Inflammatory macrophage treated with lipopolysaccharide for 4 hours (primary cell): ENCODE measurements around the gene PARD3B.

Source experiments
- DNase-seq: peaks from one replicate; pipeline ENCODE4 v3.0.0-alpha.2; 2020

Gene PARD3B

DNA sequence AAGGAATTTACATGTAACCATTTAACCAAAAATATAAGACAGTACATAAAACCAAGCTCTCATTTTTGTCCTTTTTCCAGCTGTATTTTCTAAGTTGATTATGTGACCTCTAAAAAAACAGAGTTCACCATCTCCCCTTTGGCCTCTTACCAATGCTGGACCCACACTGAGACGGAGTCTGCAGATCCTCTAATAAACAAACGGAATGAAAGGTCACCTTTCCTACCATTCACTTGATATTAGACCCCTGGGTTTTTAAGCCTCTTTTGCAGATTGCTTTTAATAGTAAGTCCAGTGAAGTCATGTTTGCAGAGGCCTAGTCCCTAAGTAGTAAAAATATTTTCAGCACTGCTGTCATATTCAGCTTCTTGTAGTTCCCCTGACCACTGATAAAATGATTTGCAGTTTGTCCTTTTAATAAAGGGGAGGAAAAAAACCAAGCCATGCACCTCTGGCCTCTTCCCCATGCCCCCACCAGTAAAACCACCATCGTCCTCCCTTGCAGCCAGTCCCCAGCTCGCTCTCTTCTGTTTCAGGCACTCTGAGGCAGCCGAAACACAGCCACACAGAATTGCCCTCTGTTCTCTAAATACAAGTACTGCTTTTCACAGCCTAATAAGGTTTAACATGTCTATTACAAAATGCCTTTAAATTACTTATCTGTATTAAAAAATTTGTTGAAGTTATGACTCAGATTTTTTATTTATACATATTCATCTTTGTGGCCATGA lies 427.5 kb downstream of the PARD3B start:
- no peak for DNase-seq

DNA sequence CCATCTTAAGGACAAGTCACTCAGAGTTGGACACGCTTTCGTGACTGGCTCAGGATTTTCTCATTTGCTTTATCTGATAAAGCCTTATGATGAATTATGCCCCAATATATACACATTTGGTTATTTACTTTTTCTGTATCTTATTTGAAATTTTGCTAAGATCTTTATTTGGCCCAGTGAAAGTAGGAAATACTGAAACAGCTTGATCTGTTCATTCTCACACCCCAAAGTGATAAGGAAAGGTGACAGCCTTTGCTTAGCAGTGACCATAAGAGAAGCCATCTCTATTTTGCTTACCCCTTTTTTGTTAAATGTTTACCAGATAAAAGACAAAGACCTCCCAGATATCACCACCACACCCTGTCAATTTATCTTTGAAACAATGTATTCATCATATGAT lies 428.3 kb downstream of the PARD3B start:
- no peak for DNase-seq

DNA sequence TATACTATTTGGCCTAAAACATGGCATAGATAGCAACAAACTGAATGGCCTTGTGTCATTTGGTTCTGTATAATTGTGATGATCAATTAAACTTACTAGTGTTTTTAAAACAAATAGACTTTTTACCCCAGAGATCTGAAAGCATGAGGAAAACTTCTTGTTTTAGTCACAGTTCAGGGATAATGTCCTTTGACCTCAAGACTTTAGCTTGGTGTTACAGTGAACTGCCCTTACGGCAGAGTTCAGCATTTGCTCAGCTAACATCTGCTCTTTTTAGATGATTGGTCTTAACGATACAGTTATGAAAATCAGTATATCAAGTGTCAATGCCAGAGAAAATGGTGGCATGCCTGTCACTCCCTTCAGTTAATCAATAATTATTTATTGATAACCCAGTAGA lies 429.2 kb downstream of the PARD3B start:
- no peak for DNase-seq

DNA sequence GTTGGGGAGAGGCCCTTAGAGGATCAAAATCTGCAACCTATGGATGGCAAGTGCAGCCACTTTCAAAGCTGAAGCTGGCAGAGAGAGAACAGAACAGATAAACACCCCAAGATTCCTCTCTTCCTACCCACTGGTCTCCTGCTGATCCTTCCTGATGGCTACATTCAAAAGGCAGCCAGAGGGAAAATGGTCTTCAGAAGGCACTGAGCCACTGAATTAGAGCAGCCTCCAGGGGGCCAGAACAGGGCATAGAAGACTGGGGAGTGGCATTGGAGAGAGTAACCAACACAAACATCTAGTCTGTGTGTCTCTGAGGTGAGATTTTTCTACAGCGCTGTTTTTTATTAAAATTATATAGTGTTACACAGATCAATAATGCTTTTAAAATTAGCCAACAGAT lies 432.6 kb downstream of the PARD3B start:
- no peak for DNase-seq

DNA sequence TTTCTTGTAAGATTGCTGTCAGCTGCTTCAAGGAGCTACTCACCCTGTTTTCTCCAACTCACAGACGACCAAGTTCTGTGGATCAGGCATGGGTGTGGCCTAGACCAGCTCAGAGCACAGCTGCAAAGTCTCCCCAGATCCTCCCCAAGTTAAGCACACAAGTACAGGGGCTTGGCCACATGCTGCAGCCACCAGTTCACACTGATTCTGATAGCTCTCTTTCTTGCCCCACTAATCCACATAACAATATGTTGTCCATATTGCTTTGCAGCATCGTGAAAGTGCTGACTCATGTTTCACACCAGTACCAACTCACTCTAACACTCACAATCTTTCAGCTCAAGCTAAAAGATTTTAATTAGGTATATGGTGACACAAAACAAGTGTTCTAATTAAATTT lies 437.0 kb downstream of the PARD3B start:
- no peak for DNase-seq

DNA sequence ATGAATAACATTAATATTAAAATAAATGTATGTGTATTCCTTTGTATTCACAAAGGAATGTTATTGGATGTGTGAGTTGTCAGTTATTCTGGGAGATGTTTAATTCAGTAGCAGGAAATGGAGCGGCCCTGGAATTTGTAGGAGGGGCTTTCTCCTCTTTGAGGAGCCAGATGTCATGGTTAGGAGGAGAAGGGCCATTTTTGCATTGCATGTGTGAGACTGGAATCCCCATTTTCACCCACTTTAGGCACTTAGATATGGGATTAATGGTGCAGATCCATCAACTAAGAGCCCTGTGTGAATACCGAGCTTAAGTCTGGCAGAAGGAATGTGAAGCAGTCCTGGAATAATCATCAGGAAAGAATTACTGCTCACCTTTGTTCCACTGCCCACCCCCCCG lies 439.2 kb downstream of the PARD3B start:
- no peak for DNase-seq

DNA sequence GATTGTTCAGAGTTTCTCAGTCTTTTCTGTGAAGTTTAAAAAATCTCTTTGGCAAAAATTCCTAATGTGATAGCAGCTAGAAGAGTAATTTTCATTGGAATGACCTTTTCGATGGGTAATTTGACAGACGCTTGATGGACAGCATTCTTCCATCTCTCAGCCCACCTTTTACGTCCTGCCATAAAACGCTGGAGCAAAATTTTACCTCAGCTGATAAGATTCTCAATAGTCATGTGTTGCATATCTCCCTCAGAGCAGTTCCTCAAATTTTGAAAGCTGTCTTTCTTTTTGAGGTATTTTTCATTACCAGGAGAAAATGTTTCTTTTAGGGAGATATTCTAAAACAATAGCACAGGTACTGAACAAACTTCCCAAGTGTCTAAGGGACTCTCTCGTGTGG lies 441.4 kb downstream of the PARD3B start:
- DNase-seq: no peak

DNA sequence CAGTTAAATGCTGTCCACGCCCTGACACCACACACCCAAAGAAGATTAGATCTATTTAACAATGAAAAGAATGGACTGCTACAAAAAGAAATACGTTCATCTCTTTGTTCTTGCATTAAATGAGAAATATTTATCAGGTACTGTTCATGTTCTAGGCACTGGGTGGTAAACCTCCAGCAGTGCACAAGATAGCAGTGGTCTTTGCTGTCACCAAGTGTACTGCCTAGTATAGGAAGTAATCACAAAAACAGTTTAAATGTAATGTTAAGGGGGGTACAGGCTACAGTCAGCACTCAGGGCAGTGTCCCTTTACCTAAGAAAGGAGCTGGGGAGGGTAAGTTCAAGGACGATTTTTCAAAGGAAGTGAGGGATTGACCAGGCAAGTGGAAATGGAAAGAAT lies 443.6 kb downstream of the PARD3B start:
- no peak for DNase-seq

DNA sequence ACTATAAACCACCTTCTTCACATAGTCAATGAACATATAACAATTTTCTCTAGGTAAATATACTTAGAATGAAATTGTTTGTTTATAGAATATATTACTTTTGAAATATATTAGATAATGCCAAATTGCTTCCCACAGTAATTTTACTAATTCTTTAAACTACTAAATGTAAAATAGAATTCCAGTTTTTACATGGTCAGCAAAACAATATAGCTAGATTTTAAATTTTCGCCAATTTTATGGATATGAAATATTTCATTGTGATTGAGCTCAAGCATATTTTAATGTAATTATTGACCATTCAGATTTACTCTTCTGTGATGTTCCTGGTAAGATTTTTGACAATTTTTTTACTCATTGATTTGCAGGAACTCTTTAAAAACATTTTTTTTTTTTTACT lies 444.6 kb downstream of the PARD3B start:
- DNase-seq: no peak

DNA sequence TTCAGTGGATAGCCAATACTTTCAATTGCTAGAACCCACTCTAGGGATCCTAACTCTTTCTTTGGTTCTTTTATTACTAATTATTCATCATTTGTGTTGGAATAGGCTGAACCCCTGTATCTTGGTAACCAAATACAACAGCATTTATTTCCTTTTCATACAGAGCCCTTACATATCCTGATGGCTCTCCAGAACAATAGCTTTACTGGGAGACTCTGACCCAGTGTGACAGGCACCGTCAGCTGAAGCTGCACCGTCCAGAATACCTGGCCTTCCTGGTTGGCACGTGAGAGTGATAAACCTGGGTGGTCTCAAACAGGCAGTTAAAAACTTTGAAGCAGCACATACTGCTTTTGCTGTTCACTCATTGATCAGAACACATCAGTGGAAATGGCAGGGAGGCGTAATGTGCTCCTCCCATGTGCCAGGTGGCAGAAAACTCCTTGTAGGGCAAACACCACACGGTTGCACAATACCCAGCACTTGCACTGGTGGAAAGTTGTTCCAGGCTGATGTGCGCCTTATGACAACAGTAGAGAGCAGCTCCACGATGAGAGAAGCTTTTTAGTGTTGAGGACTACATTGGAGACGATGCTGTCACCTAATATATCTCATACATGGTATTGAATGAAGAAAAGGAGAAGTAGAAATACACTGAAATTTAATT lies 456.2 kb downstream of the PARD3B start:
- no peak for DNase-seq

DNA sequence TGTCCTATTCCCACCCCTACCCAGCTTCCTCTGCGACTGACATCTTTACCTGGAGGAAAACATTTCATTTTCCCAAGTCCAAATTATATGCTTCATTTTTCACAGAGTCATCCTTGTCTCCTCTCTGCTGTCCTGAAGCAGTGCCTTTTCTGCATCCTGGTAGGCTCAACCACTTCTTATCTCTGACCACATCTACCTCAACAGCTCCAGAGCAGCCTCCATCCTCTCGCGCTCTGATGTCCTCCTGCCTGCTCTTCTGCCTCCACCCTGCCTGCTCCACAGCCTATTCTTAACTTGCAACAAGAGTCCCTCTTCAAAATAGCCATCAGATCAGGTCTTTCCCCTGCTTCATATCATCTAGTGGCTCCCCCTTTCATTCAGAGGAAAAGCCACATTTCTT lies 457.1 kb downstream of the PARD3B start:
- no peak for DNase-seq

DNA sequence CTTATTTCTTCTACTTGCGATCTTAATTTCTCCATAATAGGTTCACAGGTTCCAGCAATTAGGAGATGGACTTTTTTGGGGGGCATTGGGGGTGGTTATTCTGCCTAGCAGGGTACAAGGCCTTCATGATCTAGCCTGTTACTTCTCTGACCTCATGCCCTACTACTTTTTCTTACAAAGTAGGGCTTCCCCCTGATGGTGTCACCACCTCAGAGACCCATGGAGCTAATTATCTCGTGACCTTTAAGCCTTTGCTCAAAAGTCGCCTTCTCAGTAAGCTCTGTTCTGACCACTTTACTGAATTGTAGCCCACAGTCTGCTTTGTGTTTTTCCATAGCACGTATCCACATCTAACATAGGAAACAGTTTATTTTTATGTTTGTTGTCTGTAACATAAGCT lies 458.0 kb downstream of the PARD3B start:
- no peak for DNase-seq

DNA sequence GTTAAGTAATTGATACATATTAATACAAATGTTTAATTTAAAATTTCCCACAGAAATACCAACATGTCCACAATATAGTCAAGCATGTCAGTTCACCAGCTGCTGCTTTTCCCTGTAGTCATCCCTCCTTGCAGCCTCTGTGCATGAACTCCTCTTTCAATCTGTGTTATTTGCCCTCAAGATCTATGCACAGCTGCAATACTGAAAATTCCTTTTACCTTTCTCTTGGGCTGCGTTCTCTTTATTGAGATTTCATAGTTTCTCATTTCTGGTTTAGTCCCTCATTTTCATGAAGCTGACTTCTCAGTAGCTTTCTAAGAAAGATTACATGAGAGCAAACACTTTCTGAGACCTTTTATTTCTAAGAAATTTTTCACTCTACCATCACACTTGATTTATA lies 464.9 kb downstream of the PARD3B start:
- DNase-seq: no peak

DNA sequence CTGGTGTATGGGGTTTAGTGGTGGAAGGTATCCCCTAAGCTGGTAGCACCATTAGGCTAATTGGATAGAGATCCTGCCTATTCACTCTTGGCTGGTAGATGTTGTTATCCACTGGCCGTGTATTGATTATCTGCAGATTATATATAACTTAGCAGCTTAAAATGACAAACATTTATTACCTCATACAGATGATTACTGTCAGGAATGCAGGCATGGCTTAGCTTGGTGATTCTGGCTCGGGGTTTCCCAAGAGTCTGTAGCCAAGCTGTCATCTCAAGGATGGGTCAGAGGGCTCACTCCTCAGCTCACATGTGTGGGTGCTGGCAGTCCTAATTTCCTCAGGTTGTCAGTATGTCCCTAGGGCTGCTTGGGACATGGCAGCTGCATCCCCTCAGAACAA lies 465.8 kb downstream of the PARD3B start:
- DNase-seq: no peak

DNA sequence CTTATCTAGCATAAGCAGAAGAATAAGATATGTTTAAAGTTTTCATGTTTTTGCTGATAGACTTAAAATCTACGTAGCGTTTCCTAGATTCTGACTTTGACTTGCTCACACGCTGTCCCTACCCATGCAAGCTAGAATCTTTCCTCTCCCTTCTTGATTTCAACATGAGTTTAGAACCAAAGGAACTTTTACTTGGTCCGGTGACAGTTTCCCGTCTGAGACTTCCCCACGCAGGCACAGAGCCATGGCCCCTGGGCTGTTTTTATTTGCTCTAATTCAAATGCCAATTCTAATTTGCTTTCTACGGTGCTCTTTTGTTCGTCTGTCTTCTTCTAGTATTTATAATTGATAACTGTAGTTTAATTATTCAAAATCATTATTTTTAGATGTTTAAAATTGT lies 467.7 kb downstream of the PARD3B start:
- DNase-seq: no peak

DNA sequence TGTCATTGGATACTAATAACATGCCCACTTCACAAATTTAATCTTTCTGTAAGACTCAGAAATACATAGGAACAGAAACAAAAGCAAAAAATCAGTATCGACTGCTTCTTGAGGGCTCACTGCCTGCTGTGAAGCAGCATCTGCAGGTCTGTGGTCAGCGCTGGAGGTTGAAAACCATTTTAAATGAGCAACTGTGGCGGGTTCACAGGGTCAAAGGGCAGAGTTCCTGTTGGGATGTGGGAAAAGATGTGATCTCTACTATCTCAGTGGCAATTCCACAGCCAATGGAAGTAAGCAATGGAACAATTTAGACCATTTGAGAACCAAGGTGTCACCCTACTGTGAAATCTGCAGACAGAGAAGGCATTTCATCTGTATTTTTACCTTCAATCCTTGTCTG lies 468.3 kb downstream of the PARD3B start:
- no peak for DNase-seq

DNA sequence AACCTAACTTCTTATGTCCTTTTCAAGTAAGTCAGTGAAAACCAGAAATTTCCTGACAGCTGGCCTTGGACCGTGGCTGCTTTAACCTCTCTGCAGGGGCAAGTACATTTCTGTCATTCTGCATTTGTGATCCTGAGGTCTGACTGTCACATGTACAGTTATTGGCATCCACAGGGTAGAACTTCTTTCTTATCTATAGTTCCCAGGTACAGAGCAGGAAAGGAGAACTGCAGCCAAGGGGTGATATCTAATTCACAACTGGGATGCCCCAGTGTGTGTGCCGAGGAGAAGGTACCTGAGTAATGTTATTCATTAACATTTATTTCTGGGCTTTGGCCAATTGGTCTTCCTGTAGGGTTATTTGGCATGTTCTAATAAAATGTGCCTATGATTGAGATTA lies 468.9 kb downstream of the PARD3B start:
- no peak for DNase-seq

DNA sequence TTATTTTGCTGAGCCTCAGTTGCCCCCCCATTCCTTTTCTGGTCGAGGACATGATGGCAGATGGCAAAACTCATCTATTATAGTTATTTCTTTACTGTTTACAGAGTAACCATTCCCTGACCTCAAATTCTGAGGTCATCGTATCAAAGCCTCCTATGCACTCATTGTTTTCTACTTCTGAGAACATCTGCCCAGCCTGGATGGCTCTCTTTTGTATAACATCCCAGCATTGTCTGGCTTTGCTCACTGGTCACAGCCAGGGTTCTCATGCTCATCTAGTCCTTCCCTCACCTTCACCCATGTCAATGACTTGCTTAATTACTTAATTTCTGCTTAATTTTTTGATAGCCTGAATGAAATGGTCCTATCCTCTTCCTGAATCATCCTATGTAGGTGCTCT lies 472.1 kb downstream of the PARD3B start:
- DNase-seq: no peak

DNA sequence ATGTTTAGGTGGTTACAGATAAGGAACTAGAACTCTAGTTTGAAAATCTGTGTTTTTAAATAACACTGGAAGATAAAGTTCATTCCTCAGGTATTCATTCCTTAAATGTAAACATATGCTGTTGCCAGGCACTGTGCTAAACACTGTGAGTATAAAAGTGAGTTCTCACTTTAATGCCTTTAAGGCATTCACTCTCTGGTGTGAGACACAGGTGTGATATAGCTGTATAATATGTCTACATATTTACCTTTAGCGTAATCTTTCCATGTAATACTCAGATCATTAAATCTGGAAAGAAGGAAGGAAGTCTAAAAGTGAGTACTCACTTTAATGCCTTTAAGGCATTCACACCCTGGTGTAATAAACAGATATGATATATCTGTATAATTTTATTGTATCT lies 472.6 kb downstream of the PARD3B start:
- DNase-seq: no peak

DNA sequence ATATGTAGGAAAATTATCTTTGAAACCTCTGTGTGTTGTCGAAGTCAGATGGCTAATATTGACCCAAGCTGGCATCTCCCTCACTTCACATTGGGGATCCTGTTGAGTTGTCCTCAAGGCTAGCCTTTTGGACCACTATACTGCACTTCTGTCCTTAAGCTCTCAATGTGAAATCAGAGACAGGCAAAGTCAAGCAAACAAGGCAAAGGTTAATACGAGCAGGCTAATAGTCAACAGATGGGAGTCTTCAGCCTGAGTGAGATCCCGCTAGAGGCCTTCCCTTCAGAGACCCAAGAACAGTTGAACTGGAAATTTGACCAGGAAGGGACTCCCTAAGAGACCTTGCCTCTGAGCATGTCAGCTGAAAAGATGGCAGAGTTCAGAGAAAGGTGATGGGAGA lies 475.4 kb downstream of the PARD3B start:
- no peak for DNase-seq

DNA sequence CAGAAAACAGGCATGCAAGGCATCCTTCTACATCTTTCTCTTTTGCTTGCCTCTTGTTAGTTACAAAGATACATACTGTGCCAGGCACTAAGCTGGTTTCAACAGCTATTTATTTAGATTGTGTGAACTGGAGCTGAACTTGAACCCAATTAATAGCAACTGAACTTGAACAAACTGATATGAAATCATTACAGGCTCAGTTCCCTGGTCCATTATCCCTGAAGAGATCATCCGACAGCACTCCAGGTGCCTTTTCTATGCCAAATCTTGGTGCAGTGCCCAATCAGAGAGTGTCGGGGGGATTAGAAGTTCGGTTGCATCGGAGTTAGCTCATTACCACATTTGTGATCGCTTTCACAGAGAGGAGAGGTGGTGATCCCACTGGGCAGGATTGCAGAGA lies 477.6 kb downstream of the PARD3B start:
- DNase-seq: no peak

DNA sequence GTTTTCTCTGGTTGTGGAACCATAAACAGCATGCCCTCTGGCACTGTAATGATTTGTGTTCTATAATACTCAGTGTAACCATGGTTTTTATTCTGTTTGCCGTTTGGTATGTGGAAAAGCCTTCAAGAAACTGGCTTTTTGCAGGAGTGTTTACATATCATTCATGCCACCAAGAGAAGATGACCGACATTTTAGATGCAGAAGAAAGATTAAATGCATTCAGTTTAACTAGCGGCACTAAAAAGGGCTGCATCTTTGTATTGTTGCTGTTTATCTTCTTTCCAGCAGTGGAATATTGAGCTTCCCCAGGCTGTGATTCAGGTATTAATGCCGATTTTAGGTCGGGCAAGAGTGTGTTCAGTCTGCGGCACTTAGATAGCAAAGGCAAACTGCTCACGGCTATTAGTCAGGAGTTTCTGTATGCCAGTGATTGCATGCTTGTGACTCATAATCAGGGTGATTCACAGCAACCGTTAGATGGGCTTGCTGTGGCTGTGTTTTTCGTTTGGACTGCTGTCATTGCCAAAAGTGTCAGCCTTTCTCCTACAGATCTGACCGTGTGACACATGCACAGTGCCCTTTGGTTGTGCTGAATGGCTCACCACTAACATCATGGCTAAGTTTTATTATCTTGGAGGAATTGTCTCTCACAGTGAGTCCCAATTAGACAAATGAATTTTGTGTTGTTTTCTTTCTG lies 479.7 kb downstream of the PARD3B start:
- DNase-seq: peak; percentile 3

DNA sequence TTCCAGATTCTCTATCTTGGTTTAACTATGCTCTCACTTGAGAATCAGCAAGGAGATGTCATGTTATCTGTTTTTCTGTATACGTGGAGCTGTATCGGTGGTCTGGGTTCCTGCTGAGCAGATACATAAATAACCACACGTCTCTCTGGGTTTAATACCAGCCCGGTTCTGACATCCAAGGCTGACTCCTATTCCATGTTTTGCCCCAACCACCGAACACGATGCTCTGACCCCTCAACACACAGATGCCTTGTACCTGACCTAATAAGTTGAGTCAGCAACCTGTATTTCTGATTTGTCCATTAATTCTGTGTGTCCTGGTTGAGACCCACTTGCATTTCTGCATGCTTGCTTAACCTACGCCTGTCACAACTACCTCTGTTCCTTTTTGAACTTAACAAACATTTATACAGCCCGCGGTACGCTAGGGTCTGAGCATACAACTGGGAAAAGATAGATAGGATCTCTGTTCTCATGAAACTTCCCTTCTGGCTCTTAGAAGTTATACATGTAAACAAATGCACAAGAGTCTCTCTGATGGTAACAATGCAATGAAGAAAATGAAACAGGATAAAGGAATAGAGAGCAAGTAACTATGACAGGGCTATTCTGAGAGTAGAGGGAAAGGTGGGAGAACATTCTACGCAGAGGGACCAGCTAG lies 480.4 kb downstream of the PARD3B start:
- no peak for DNase-seq

DNA sequence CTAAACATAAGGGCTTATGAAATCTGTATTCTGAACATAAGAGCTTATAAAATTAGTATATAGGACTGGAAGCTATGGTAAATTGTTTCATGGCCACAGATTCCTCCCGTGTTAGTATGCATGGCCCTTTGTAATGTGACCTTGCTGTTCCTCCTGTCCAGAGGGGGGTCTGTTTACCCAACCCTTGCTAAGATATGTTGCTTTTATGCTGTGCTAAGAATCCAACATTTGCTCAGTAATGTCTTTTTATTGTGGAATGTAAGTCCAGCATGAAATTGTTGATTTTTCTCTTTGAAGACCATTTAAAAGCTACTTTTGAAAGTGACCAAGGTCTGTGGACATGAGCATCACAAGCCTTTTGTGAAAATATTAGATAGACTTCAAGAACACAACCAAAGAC lies 485.4 kb downstream of the PARD3B start:
- DNase-seq: no peak
